GM21825 (cell line): ENCODE results near the gene NOS3.
"Not testable (repeated sequence)": the region's sequence is repeated elsewhere in the genome, so short reads cannot be mapped to it uniquely, and the experiment has no call there.

Source experiments
- ATAC-seq: cut with Tn5 transposase; IDR thresholded peaks from one replicate; pipeline ENCODE4 v1.9.1; 2021; ENCODE audit warnings: mild to moderate bottlenecking, moderate library complexity; ENCODE audit not compliant: unreplicated experiment

The NOS3 gene

GRCh38 chr7:151032936-151033863, 42.4 kb downstream of the NOS3 start:
- no peak for ATAC-seq

- no peak for ATAC-seq
Measured at GRCh38 chr7:151033864-151034249, 43.0 kb downstream of the NOS3 start.

- ATAC-seq, result no peak
Measured at GRCh38 chr7:151034312-151035025, 43.7 kb downstream of the NOS3 start.

GRCh38 chr7:151035026-151035717, 44.4 kb downstream of the NOS3 start:
- ATAC-seq, result no peak

GRCh38 chr7:151035902-151036301, 45.1 kb downstream of the NOS3 start:
- no peak for ATAC-seq

GRCh38 chr7:151038951-151039849, 48.4 kb downstream of the NOS3 start:
- ATAC-seq, result no peak

GRCh38 chr7:151039850-151040548, 49.2 kb downstream of the NOS3 start:
- no peak for ATAC-seq

- ATAC-seq, result no peak
Measured at GRCh38 chr7:151040616-151041375, 50.0 kb downstream of the NOS3 start.

- not testable (repeated sequence) for ATAC-seq
Measured at GRCh38 chr7:151043449-151043848, 52.6 kb downstream of the NOS3 start.

- ATAC-seq, result no peak
Measured at GRCh38 chr7:151043959-151044358, 53.1 kb downstream of the NOS3 start.

- ATAC-seq, result no peak
Measured at GRCh38 chr7:151045262-151045661, 54.4 kb downstream of the NOS3 start.

GRCh38 chr7:151045967-151046366, 55.1 kb downstream of the NOS3 start:
- no peak for ATAC-seq

GRCh38 chr7:151046603-151047573, 56.1 kb downstream of the NOS3 start:
- no peak for ATAC-seq

GRCh38 chr7:151047976-151048815, 57.4 kb downstream of the NOS3 start, which contains the start of gene ASIC3:
ASIC3 (plus strand) TSS chr7:151048531; CDS start chr7:151048886, 355 bp downstream.
- no peak for ATAC-seq

GRCh38 chr7:151048911-151049463, 58.2 kb downstream of the NOS3 start:
- ATAC-seq, result no peak

GRCh38 chr7:151051108-151051507, 60.3 kb downstream of the NOS3 start:
- no peak for ATAC-seq

GRCh38 chr7:151053096-151053495, 62.3 kb downstream of the NOS3 start:
- no peak for ATAC-seq
